A549 (cell line): ENCODE data around the gene FBXO2. TPM values are rescaled to one million over a fixed set of nuclear protein-coding genes. Genes with fewer than 3 reads are reported as not detected.
A peak's percentile ranks its signal among the peaks of the same experiment; 100 is the strongest.

Experiments
- ATAC-seq, 2 experiments: fragments of 200-7000 bp in 1 of 2; fragments of >200 bp in 1 of 2; cut with Nextera tagmentation in 1 of 2; cut with Tn5 transposase in 1 of 2; 3 replicates each; pipeline versions ENCODE4 v1.8.0 to v1.9.1; 2018 to 2020; ENCODE audit warnings: mild to moderate bottlenecking in 1 of 2, moderate library complexity in 1 of 2
- CTCF ChIA-PET: fragments of 300-600 bp; sonication (Branson Sonifier 250); formaldehyde crosslinking; extraction: SDS; loops from one replicate; lab custom pipeline; 2021; ENCODE audit warnings: antibody characterized with exemption, inconsistent platforms; lab: Yijun Ruan, JAX
- POLR2A ChIA-PET: fragments of 350-600 bp; formaldehyde crosslinking; extraction: SDS; loops from one replicate; lab custom pipeline; 2021; ENCODE audit warnings: antibody characterized with exemption, inconsistent platforms; lab: Yijun Ruan, JAX
- DNase-seq, 2 experiments: peaks; one replicate each; pipeline versions ENCODE4 v3.0.0 to v3.0.0-alpha.2; 2011 to 2016; ENCODE audit warnings: low read depth in 1 of 2, low spot score in 1 of 2
- FAIRE-seq: peaks from 2 replicates; lab custom pipeline; 2011; peaks lifted over from hg19 to GRCh38; lab: Jason Lieb, UNC
- H3K27ac ChIP-seq, 2 experiments: fragments of >200 bp; sonication (Bioruptor Twin); formaldehyde crosslinking; 3 replicates each; pipeline ENCODE4 v1.5.1; 2016 to 2017
- H3K4me1 ChIP-seq: fragments of >200 bp; sonication (Bioruptor Twin); formaldehyde crosslinking; 3 replicates; pipeline ENCODE4 v1.6.1; 2016
- H3K4me2 ChIP-seq: fragments of >200 bp; sonication (Bioruptor Twin); formaldehyde crosslinking; 3 replicates; pipeline ENCODE4 v1.6.1; 2016
- H3K4me3 ChIP-seq: fragments of >200 bp; sonication (Bioruptor Twin); formaldehyde crosslinking; 3 replicates; pipeline ENCODE4 v1.5.1; 2016
- H3K9me3 ChIP-seq: fragments of >200 bp; sonication (Bioruptor Twin); formaldehyde crosslinking; 3 replicates; pipeline ENCODE4 v1.6.1; 2016
- CHD4 ChIP-seq: fragments of 200-600 bp; sonication (generic); IDR thresholded peaks from 2 replicates; pipeline ENCODE4 v1.6.1; 2016; ENCODE audit warnings: antibody characterized with exemption, mild to moderate bottlenecking, borderline replicate concordance
- GATA3 ChIP-seq: IDR thresholded peaks from 2 replicates; pipeline ENCODE4 v1.6.1; 2012; ENCODE audit warnings: borderline replicate concordance
- HEYL ChIP-seq: fragments of 250-450 bp; sonication (Bioruptor Pico); IDR thresholded peaks from 2 replicates; pipeline ENCODE4 v1.8.0; 2021; ENCODE audit warnings: mild to moderate bottlenecking, moderate library complexity
- HOXB13 ChIP-seq: fragments of 250-450 bp; sonication (Bioruptor Pico); IDR thresholded peaks from 2 replicates; pipeline ENCODE4 v1.5.0; 2020; ENCODE audit warnings: low read depth, mild to moderate bottlenecking, moderate library complexity
- JUN ChIP-seq, 2 experiments: fragments of >200 bp; sonication (Bioruptor Twin); formaldehyde crosslinking; IDR thresholded peaks; 2 replicates in 1 of 2; 3 replicates in 1 of 2; pipeline ENCODE4 v1.6.1; 2016 to 2017
- MAZ ChIP-seq: fragments of 150-350 bp; IDR thresholded peaks from 2 replicates; pipeline ENCODE4 v1.6.1; 2014; ENCODE audit warnings: antibody characterized with exemption, low read depth, low read length, borderline replicate concordance
- NPAS2 ChIP-seq: fragments of 250-450 bp; sonication (Bioruptor Pico); IDR thresholded peaks from 2 replicates; pipeline ENCODE4 v1.8.0; 2022; ENCODE audit warnings: mild to moderate bottlenecking, moderate library complexity, borderline replicate concordance
- PHF8 ChIP-seq: fragments of 200-600 bp; sonication (generic); IDR thresholded peaks from 2 replicates; pipeline ENCODE4 v1.6.1; 2016; ENCODE audit warnings: low read depth, mild to moderate bottlenecking, antibody characterized with exemption, moderate library complexity, borderline replicate concordance
- POLR2AphosphoS2 ChIP-seq: conservative IDR thresholded peaks from 2 replicates; pipeline ENCODE4 v1.6.1; 2012; ENCODE audit warnings: low read length, improper control_type of control experiment, inconsistent platforms
- RFX5 ChIP-seq: fragments of 450-650 bp; IDR thresholded peaks from 2 replicates; pipeline ENCODE4 v1.7.1; 2014; ENCODE audit warnings: antibody characterized with exemption, mild to moderate bottlenecking, moderate library complexity
- RNF2 ChIP-seq: fragments of 200-600 bp; sonication (generic); IDR thresholded peaks from 2 replicates; pipeline ENCODE4 v1.6.1; 2016; ENCODE audit warnings: low read depth, mild to moderate bottlenecking, antibody characterized with exemption, moderate library complexity, borderline replicate concordance
- SMC3 ChIP-seq: fragments of >200 bp; sonication (Bioruptor Twin); formaldehyde crosslinking; IDR thresholded peaks from 3 replicates; pipeline ENCODE4 v1.6.1; 2018; ENCODE audit warnings: inconsistent platforms
- TP53 ChIP-seq: fragments of 250-450 bp; sonication (Bioruptor Pico); IDR thresholded peaks from 2 replicates; pipeline ENCODE4 v1.5.0; 2021; ENCODE audit warnings: mild to moderate bottlenecking, moderate library complexity
- ZC3H11A ChIP-seq: fragments of 450-650 bp; IDR thresholded peaks from 2 replicates; pipeline ENCODE4 v1.6.1; 2014; ENCODE audit warnings: antibody characterized with exemption, mild to moderate bottlenecking
- ZNF302 ChIP-seq: fragments of 250-450 bp; sonication (Bioruptor Pico); IDR thresholded peaks from 2 replicates; pipeline ENCODE4 v1.9.0; 2021; ENCODE audit warnings: inconsistent platforms, mild to moderate bottlenecking, moderate library complexity
- WGBS: methylation state at CpG from one replicate; pipeline ENCODE4 v1.1.6; 2017; ENCODE audit errors: missing lambda C conversion rate; 5-methylcytosine and 5-hydroxymethylcytosine counted together
- polyA plus RNA-seq, 4 experiments: library from polyadenylated mRNA; depleted of rRNA in 3 of 4; stranded (reverse); fragments of >200 nt; fragmentation: RNase III in 1 of 4; extraction: RNeasy Plus Mini Kit Qiagen cat#74134 plus additional on column Dnase treatment in 1 of 4; gene quantifications; 2 replicates in 3 of 4; 3 replicates in 1 of 4; pipeline ENCODE4 v1.2.3, GENCODE V29; 2011 to 2017
- TF ChIP-seq, protein P1 (sequence below): fragments of 200-600 bp; sonication (generic); IDR thresholded peaks from 2 replicates; pipeline ENCODE4 v1.6.1; 2016; ENCODE audit warnings: antibody characterized with exemption, mild to moderate bottlenecking, moderate library complexity
- TF ChIP-seq, protein P2 (sequence below): IDR thresholded peaks from 2 replicates; pipeline ENCODE4 v1.6.1; 2012
- TF ChIP-seq, protein P3 (sequence below): fragments of >200 bp; sonication (Bioruptor Twin); formaldehyde crosslinking; IDR thresholded peaks from 2 replicates; pipeline ENCODE4 v1.6.1; 2016
- TF ChIP-seq, protein P4 (sequence below): fragments of 250-450 bp; sonication (Bioruptor Pico); IDR thresholded peaks from 2 replicates; pipeline ENCODE4 v1.5.0; 2021; ENCODE audit warnings: mild to moderate bottlenecking, moderate library complexity, borderline replicate concordance
- TF ChIP-seq, protein P5 (sequence below): fragments of 150-350 bp; IDR thresholded peaks from 2 replicates; pipeline ENCODE4 v1.6.1; 2014; ENCODE audit warnings: low read depth, mild to moderate bottlenecking, low read length

Gene FBXO2
- polyA plus RNA-seq, 2 of the 4 experiments (the other 2 are of a cell fraction), result 8.5 to 31.2 TPM

DNA sequence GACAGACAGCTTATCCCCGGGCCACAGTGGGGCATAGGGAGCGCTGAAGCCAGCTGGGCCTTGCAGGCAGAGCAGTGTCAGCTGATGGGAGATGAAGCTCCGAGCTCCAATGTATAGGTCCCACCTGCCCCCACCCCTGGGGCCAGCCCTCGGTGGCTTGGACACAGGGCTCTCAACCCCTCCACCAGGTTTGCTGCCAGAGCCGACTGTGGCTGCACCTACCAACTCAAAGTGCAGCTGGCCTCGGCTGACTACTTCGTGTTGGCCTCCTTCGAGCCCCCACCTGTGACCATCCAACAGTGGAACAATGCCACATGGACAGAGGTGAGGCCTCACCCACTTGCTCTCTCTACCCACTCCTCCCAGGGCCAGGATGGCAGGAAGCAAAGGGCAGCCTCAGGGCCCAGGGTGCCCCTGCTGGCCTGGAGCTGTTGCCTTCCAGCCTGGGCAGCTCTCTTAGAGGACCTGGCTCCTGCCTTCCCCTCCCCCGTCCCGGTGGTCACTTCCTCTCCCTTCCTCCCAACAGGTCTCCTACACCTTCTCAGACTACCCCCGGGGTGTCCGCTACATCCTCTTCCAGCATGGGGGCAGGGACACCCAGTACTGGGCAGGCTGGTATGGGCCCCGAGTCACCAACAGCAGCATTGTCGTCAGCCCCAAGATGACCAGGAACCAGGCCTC, 19.0 kb upstream of the FBXO2 start:
- Histone ChIP-seq H3K9me3 (no peaks in the 10 kb centered on the region), H3K27ac (no peak overlapping the region)
- DNase-seq (no peak), ATAC-seq (peak in 1 of 2 experiments; percentile 31; a peak in 3 of 6 replicates)
- WGBS, result 93% methylated on average over 9 of the region's 14 CpGs
- CTCF ChIA-PET, result interaction anchor here (1.0 to 6.9 kb wide), 4 partner anchors 10 to 46 kb away, joined by 3 to 35 read pairs (median 3); partner anchors contain the start of gene FBXO6
- TF ChIP-seq GATA3 (no peak), RNF2 (no peak)
- TF ChIP-seq, all 56 proteins: peak for 0
- H3K4me1 ChIP-seq, result no peaks in the 10 kb centered on the region
- H3K4me2 ChIP-seq, result no peak overlapping the region
- POLR2A ChIA-PET, result no interaction called here
- no peak for FAIRE-seq
- no peak overlapping the region for H3K4me3 ChIP-seq

DNA sequence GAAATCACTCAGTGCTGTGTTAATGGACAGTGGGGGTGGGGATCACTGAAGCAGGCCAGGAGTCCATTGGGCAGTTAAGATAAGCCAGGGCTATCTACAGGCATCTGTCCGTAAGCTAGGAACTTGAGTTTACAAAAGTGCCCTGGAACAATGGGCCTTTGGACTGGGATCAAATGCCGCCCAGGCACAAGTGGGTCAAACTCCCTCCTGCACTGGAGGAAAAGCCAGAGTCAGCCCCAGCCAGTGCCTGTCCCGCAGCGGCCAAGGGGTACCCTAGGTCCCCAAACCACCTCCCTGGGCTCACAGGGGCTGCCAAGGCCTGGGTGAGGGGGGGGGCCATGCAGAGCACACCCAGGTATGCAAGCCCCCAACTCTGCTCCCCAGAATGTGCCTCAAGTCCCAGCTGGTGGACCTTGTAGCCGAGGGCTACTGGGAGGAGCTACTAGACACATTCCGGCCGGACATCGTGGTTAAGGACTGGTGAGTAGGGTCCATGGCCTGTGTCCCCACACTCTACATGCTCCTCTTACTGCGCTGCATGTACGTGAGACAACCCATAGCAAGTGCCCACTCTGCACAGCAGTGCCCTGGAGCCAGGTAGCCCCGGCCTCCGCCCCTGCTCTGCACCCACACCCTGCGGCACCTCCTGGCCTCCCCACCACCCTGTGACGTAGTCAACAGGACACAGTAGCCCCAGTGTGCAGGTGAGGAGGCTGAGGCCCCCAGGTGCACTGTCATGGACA, 17.5 kb upstream of the FBXO2 start:
- no peak for ATAC-seq
- POLR2A ChIA-PET, result no interaction called here

DNA sequence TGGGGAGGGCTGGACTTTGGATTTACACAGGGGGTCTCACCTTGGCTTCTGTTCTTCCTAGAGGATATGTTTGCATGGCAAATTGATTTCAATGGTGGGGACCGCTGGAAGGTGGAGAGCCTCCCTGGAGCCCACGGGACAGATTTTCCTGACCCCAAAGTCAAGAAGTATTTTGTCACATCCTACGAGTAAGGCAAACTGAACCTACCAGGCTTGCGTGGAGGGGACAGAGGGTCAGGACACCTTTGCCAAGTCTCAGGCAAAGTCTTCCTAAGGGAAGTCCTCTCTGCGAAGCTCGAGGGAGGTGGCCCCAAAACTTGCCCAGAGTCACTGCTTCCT, 16.9 kb upstream of the FBXO2 start:
- Histone ChIP-seq H3K9me3 (no peaks in the 10 kb centered on the region), H3K27ac (no peak overlapping the region), H3K4me2 (no peak overlapping the region), H3K4me1 (no peaks in the 10 kb centered on the region), H3K4me3 (no peak overlapping the region)
- ChIA-PET CTCF (interaction anchor here (0.9 to 1.2 kb wide), 3 partner anchors 21 to 48 kb away, joined by 3 to 4 read pairs (median 3); no protein-coding TSS in a partner anchor), POLR2A (no interaction called here)
- DNase-seq (no peak), FAIRE-seq (no peak), ATAC-seq (no peak)
- WGBS, result 88% methylated on average over 6 of the region's 6 CpGs
- TF ChIP-seq ZNF302 (CRISPR knock-in tag) (no peak), HOXB13 (CRISPR knock-in tag) (no peak), MAZ (no peak), CHD4 (no peak), ZC3H11A (no peak)
- TF ChIP-seq, protein P1, sequence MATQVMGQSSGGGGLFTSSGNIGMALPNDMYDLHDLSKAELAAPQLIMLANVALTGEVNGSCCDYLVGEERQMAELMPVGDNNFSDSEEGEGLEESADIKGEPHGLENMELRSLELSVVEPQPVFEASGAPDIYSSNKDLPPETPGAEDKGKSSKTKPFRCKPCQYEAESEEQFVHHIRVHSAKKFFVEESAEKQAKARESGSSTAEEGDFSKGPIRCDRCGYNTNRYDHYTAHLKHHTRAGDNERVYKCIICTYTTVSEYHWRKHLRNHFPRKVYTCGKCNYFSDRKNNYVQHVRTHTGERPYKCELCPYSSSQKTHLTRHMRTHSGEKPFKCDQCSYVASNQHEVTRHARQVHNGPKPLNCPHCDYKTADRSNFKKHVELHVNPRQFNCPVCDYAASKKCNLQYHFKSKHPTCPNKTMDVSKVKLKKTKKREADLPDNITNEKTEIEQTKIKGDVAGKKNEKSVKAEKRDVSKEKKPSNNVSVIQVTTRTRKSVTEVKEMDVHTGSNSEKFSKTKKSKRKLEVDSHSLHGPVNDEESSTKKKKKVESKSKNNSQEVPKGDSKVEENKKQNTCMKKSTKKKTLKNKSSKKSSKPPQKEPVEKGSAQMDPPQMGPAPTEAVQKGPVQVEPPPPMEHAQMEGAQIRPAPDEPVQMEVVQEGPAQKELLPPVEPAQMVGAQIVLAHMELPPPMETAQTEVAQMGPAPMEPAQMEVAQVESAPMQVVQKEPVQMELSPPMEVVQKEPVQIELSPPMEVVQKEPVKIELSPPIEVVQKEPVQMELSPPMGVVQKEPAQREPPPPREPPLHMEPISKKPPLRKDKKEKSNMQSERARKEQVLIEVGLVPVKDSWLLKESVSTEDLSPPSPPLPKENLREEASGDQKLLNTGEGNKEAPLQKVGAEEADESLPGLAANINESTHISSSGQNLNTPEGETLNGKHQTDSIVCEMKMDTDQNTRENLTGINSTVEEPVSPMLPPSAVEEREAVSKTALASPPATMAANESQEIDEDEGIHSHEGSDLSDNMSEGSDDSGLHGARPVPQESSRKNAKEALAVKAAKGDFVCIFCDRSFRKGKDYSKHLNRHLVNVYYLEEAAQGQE, result no peak
- TF ChIP-seq, protein P2, sequence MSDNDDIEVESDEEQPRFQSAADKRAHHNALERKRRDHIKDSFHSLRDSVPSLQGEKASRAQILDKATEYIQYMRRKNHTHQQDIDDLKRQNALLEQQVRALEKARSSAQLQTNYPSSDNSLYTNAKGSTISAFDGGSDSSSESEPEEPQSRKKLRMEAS, result no peak
- TF ChIP-seq, protein P3, sequence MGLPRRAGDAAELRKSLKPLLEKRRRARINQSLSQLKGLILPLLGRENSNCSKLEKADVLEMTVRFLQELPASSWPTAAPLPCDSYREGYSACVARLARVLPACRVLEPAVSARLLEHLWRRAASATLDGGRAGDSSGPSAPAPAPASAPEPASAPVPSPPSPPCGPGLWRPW, result no peak

More for the DNA sequence above, 17.5 kb upstream of the FBXO2 start:
- TF ChIP-seq HEYL (CRISPR knock-in tag) (no peak), JUN (IDR thresholded peaks at IDR 0.05) (no peak), SMC3 (no peak), PHF8 (no peak), CHD4 (no peak), NPAS2 (no peak), GATA3 (no peak), RFX5 (no peak), TP53 (CRISPR knock-in tag) (no peak), RNF2 (no peak), POLR2AphosphoS2 (no peak)
- TF ChIP-seq, protein P4, sequence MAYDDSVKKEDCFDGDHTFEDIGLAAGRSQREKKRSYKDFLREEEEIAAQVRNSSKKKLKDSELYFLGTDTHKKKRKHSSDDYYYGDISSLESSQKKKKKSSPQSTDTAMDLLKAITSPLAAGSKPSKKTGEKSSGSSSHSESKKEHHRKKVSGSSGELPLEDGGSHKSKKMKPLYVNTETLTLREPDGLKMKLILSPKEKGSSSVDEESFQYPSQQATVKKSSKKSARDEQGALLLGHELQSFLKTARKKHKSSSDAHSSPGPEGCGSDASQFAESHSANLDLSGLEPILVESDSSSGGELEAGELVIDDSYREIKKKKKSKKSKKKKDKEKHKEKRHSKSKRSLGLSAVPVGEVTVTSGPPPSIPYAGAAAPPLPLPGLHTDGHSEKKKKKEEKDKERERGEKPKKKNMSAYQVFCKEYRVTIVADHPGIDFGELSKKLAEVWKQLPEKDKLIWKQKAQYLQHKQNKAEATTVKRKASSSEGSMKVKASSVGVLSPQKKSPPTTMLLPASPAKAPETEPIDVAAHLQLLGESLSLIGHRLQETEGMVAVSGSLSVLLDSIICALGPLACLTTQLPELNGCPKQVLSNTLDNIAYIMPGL, result no peak
- TF ChIP-seq, protein P5, sequence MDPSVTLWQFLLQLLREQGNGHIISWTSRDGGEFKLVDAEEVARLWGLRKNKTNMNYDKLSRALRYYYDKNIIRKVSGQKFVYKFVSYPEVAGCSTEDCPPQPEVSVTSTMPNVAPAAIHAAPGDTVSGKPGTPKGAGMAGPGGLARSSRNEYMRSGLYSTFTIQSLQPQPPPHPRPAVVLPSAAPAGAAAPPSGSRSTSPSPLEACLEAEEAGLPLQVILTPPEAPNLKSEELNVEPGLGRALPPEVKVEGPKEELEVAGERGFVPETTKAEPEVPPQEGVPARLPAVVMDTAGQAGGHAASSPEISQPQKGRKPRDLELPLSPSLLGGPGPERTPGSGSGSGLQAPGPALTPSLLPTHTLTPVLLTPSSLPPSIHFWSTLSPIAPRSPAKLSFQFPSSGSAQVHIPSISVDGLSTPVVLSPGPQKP, result no peak
- TF ChIP-seq, all 56 proteins: peak for 0
- 98% methylated on average over 7 of the region's 14 CpGs for WGBS
- no peak overlapping the region for H3K4me3 ChIP-seq
- no peak overlapping the region for H3K27ac ChIP-seq
- CTCF ChIA-PET, result interaction anchor here (0.9 to 6.9 kb wide), 4 partner anchors 9 to 48 kb away, joined by 3 to 35 read pairs (median 4); partner anchors contain the start of gene FBXO6
- no peaks in the 10 kb centered on the region for H3K4me1 ChIP-seq
- DNase-seq, result no peak
- H3K4me2 ChIP-seq, result no peak overlapping the region
- no peak for FAIRE-seq
- H3K9me3 ChIP-seq, result no peaks in the 10 kb centered on the region
